Lower leg skin (tissue), 4 donors: ENCODE results near the gene DSTN. TPM values are rescaled to one million over a fixed set of nuclear protein-coding genes. Genes with fewer than 3 reads are reported as not detected.

ENCODE experiments used
- DNase-seq, 2 donors: peaks; one replicate each; pipeline ENCODE4 v3.0.0-alpha.2; 2019; ENCODE audit warnings: low spot score in 2 of 2
- H3K4me3 ChIP-seq: fragments of 200-600 bp; sonication (generic); 2 replicates; pipeline ENCODE4 v1.5.1; 2017; ENCODE audit warnings: mild to moderate bottlenecking, low read depth; ENCODE audit not compliant: poor library complexity, severe bottlenecking
- POLR2A ChIP-seq, 2 donors: fragments of 450-650 bp; IDR thresholded peaks; one replicate each; pipeline ENCODE4 v1.6.1; 2016 to 2017; ENCODE audit warnings: antibody characterized with exemption in 2 of 2, mild to moderate bottlenecking in 1 of 2, moderate library complexity in 1 of 2
- WGBS, 2 donors: methylation state at CpG; one replicate each; pipeline ENCODE4 v1.1.5; 2018; 5-methylcytosine and 5-hydroxymethylcytosine counted together
- intact Hi-C: fragments of 100-400 bp; cut with DNase I; formaldehyde crosslinking; loops from one replicate; pipeline ENCODE4 v1.15.0; 2023; ENCODE audit warnings: low total_unique reads
- total RNA-seq, 4 donors: library from RNA; depleted of rRNA; stranded (reverse); fragments of >200 nt; gene quantifications; one replicate each; pipeline ENCODE4 v1.1.0, GENCODE V29; 2016
- TF ChIP-seq, protein P1 (sequence below), 3 donors: fragments of 450-650 bp; IDR thresholded peaks; one replicate each; pipeline ENCODE4 v1.5.1; 2016; ENCODE audit warnings: antibody characterized with exemption in 3 of 3, mild to moderate bottlenecking in 3 of 3, moderate library complexity in 2 of 3

Gene DSTN
- total RNA-seq, 4 donors from 2014 or later: 237 to 335 (median 290) TPM

DNA sequence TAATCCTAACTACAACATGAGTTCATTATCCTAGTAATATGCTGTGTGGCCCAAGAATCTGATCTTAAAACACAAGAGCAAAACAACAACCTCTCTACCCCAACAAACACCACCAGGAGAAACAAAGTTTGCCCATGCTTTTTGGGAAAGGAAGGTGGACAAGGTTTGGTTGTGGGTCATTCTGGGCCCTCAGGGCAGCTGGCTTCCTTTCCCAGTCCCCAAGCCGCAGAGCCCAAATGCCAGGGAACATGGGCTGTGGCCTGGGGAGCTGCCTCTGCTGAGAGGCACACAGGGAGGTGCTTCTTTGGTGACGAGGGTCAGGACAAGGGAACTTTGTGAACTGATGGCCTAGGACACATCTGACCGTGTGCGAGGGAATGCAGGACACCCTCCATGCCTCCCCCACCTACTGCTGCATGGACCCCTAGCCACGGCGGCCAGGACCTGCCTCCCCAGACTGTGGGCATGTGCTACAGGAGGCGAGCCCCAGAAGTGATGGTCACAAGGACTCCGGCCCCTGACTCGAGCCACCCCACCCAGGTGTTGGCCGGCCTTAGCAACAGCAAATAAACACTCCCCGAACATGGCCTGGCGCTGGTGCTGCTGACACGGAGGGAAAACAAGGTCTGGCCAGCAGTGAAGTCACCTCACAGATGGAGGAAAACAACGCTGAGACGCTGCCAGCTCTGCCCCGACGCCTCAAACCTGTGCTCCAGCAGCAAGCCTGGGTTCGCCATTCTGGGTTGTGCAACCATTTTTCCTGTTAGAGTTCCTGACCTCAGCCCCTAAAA, 56.5 kb downstream of the DSTN start:
- intact Hi-C loops: no loop called here
- no peak for TF ChIP-seq POLR2A (IDR thresholded peaks at IDR 0.05)
- TF ChIP-seq, protein P1, sequence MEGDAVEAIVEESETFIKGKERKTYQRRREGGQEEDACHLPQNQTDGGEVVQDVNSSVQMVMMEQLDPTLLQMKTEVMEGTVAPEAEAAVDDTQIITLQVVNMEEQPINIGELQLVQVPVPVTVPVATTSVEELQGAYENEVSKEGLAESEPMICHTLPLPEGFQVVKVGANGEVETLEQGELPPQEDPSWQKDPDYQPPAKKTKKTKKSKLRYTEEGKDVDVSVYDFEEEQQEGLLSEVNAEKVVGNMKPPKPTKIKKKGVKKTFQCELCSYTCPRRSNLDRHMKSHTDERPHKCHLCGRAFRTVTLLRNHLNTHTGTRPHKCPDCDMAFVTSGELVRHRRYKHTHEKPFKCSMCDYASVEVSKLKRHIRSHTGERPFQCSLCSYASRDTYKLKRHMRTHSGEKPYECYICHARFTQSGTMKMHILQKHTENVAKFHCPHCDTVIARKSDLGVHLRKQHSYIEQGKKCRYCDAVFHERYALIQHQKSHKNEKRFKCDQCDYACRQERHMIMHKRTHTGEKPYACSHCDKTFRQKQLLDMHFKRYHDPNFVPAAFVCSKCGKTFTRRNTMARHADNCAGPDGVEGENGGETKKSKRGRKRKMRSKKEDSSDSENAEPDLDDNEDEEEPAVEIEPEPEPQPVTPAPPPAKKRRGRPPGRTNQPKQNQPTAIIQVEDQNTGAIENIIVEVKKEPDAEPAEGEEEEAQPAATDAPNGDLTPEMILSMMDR (IDR thresholded peaks at IDR 0.05): no peak
- WGBS, 2 donors: 71% methylated on average over 8 to 17 of the region's 18 CpGs
- DNase-seq: no peak
- H3K4me3 ChIP-seq: no peak overlapping the region

DNA sequence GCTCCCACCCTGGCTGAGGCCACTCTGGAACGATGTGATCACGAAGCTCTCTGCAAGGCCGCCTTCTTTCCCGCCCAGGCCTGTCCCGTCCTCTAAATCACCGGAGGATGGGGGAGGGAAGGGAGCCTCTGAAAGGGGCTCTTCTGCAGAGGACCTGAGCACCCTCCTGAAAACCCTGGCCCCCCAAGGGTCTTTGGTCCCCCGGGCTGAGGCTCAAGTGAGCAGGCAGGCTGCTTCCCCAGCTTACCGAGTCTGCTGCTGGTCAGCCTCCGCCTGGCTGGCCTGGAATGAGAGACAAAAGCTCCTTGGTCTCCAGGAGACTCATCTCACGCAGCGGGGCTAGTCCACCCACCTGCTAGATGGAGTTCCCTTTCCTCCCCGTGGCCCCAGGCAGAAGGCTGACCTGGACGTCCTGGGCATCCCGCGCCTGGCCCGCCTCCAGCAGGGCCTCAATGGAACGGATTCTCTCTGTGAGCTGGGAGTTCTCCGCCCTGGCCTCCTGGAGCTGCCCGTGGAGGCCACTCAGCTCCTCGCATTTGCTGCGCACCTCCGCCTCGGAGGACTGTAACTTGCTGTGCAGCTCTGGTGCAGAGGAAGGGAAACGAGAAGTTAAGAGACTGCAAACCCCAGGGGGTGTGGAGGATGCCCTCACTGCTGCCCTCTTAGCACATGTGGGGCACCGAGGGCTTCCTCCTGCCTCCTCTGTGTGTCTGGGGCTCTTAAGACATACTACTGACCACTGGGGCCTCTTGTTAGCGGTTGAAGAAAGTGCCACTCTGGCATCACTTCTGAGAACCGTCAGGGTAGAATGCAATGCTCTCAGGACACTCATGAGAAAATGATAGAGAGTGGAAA, 57.5 kb downstream of the DSTN start:
- intact Hi-C loops: no loop called here
- no peak for DNase-seq
- 71 to 79% methylated on average over 22 to 23 of the region's 27 CpGs for WGBS, 2 donors
- no peak for TF ChIP-seq POLR2A (IDR thresholded peaks at IDR 0.05)
- TF ChIP-seq, protein P1 (IDR thresholded peaks at IDR 0.05): no peak
- H3K4me3 ChIP-seq: no peak overlapping the region

DNA sequence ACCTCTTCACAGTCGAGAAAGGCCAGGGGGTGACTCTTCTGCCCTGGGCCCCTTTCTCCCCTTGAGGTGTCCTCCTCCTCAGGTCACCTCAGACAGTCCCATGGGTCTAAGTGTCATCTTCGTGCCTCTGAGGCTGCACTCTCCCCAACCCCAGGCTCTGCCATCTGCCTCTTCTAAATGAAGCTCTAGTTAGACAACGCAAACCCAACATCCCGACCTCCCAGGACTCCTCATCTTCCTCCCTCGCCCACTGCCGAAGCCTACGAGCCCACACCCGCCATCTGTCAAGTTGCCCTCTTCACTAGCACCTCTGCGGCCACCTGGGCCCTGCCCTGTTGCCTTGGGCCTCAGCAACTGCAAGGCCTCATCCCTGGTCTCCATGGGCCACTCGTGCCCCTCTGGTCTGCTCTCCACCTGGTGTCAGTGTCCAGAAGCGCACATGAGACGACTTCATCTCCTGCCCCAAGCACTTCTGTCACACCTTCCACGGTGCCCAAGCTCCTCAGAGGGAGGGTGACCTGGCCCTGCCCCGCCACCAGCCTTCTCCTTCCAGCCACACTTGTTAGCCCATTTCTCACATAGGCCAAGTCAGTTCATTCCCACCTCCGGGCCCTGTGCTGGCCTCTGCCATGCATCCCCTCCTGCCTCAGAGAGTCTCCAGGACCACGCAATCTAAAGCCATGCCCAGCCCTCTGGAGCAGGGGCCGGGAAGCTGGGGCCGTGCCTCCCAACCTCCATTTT, 58.4 kb downstream of the DSTN start:
- no peak for TF ChIP-seq POLR2A (IDR thresholded peaks at IDR 0.05)
- TF ChIP-seq, protein P1 (IDR thresholded peaks at IDR 0.05): no peak
- WGBS, 2 donors: 86 to 90% methylated on average over 18 of the region's 18 CpGs
- intact Hi-C loops: no loop called here
- DNase-seq: no peak
- no peak overlapping the region for H3K4me3 ChIP-seq

DNA sequence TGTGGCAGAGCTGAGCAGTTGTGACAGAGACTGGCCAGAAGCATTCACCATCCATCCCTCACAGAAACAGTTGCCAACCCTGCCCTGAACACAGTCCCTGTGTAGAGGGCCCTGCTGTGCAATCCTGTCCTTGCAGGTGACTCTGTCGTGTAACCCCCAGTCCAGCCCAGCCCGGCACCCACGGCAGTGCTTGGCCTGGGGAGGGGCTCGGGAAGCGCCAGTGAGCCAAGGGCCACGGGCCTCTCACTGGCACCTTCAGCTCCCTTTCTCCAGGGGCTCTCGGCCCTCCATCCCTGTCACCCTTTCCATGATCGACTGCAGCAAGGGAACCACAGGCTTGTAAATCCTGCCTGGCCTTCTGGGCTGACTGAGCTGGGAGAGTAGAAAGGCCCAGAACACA, 59.1 kb downstream of the DSTN start:
- H3K4me3 ChIP-seq: no peak overlapping the region
- TF ChIP-seq, protein P1 (IDR thresholded peaks at IDR 0.05): no peak
- TF ChIP-seq POLR2A (IDR thresholded peaks at IDR 0.05): no peak
- WGBS, 2 donors: 84 to 94% methylated on average over 8 of the region's 8 CpGs
- intact Hi-C loops: no loop called here
- DNase-seq: no peak

DNA sequence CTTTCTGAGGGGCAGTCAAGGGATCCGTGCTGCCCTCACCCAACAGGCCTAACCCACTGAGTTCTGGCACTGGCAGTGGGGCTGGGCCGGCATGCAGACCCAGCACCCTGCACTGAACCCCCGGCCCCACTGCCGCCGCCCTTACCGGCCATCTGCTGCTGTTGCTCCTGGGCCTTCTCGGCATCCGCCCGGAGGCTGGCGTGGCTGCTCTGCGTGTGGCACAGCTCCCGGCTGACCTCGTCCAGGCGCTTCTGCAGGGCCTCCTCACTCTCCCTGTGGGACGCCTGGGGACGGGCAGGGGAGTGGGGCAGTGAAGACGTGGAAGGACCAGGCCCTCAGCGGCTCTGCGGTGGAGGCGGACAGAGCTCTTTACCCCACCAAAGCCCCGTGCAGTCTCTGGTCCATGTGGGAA, 59.8 kb downstream of the DSTN start:
- no peak for DNase-seq
- TF ChIP-seq, protein P1 (IDR thresholded peaks at IDR 0.05): no peak
- TF ChIP-seq POLR2A (IDR thresholded peaks at IDR 0.05): no peak
- intact Hi-C loops: no loop called here
- 90 to 96% methylated on average over 21 of the region's 21 CpGs for WGBS, 2 donors
- H3K4me3 ChIP-seq: no peak overlapping the region
